GM20431 (cell line): ENCODE measurements around the gene KLLN.
"Not testable (repeated sequence)": the region's sequence is repeated elsewhere in the genome, so short reads cannot be mapped to it uniquely, and the experiment has no call there.

Experiments used
- in situ Hi-C: fragments of 300-500 bp; cut with MseI, MboI; formaldehyde crosslinking; loops from one replicate; pipeline ENCODE4 v1.15.0; 2020; ENCODE audit warnings: low sequenced_read_pairs; ENCODE audit not compliant: unreplicated experiment

KLLN gene

GRCh38 chr10:87863053-87863943 lies at the start of gene KLLN, which contains the start of gene PTEN:
Gene KLLN (minus strand): TSS chr10:87863533. CDS start chr10:87862487, 1,046 bp downstream.
Gene PTEN (plus strand): TSS chr10:87863625. CDS start chr10:87864470, 845 bp downstream.
- in situ Hi-C loops: loop anchor here (10.0 to 25.0 kb wide), 2 partner anchors 224 to 692 kb away; no protein-coding TSS in a partner anchor

- in situ Hi-C loops: not testable (repeated sequence)
These were observed 40.1 kb upstream of the KLLN start for GRCh38 chr10:87903396-87903795.

- in situ Hi-C loops: not testable (repeated sequence)
These were observed 34.6 kb upstream of the KLLN start for GRCh38 chr10:87897957-87898356.

- in situ Hi-C loops: no loop called here
These were observed 32.9 kb upstream of the KLLN start for GRCh38 chr10:87896216-87896615.

- in situ Hi-C loops: no loop called here
These were observed 32.1 kb upstream of the KLLN start for GRCh38 chr10:87895430-87895829.

GRCh38 chr10:87887548-87888289 lies 24.4 kb upstream of the KLLN start:
- in situ Hi-C loops: no loop called here

- in situ Hi-C loops: no loop called here
These were observed 23.8 kb upstream of the KLLN start for GRCh38 chr10:87887146-87887545.

- in situ Hi-C loops: no loop called here
These were observed 23.3 kb upstream of the KLLN start for GRCh38 chr10:87886635-87887034.

GRCh38 chr10:87882555-87883294 lies 19.4 kb upstream of the KLLN start:
- in situ Hi-C loops: no loop called here

- in situ Hi-C loops: not testable (repeated sequence)
These were observed 18.2 kb upstream of the KLLN start for GRCh38 chr10:87881373-87882059.

GRCh38 chr10:87880336-87880735 lies 17.0 kb upstream of the KLLN start:
- in situ Hi-C loops: no loop called here

GRCh38 chr10:87878664-87879459 lies 15.5 kb upstream of the KLLN start:
- in situ Hi-C loops: no loop called here

GRCh38 chr10:87875929-87876571 lies 12.7 kb upstream of the KLLN start:
- in situ Hi-C loops: no loop called here

- in situ Hi-C loops: loop anchor here (25.0 kb wide), 1 partner anchor 214 kb away; no protein-coding TSS in a partner anchor
These were observed 10.3 kb upstream of the KLLN start for GRCh38 chr10:87873656-87874055.

GRCh38 chr10:87872828-87873227 lies 9.5 kb upstream of the KLLN start:
- in situ Hi-C loops: loop anchor here (25.0 kb wide), 1 partner anchor 214 kb away; no protein-coding TSS in a partner anchor

GRCh38 chr10:87869773-87870551 lies 6.6 kb upstream of the KLLN start:
- in situ Hi-C loops: loop anchor here (10.0 to 25.0 kb wide), 2 partner anchors 217 to 685 kb away; no protein-coding TSS in a partner anchor

GRCh38 chr10:87869139-87869538 lies 5.8 kb upstream of the KLLN start:
- in situ Hi-C loops: loop anchor here (10.0 to 25.0 kb wide), 2 partner anchors 218 to 686 kb away; no protein-coding TSS in a partner anchor
